ENCODE measurements around the gene KCNH3. TPM values are rescaled to one million over a fixed set of nuclear protein-coding genes. Genes with fewer than 3 reads are reported as not detected.

KCNH3 gene
- total RNA-seq, 1 donor from 2014 or later: 0.26 TPM

- DNase-seq (ENCODE audit: low read depth, low spot score): no peak
These were observed 5.3 kb downstream of the KCNH3 start for GRCh38 chr12:49543914-49544815.

GRCh38 chr12:49545815-49546214, 7.0 kb downstream of the KCNH3 start:
- no peak for DNase-seq (ENCODE audit: low read depth, low spot score)

GRCh38 chr12:49546481-49546880, 7.7 kb downstream of the KCNH3 start:
- DNase-seq (ENCODE audit: low read depth, low spot score): no peak

- DNase-seq (ENCODE audit: low read depth, low spot score): no peak
These were observed 8.4 kb downstream of the KCNH3 start for GRCh38 chr12:49547090-49547690.

- DNase-seq (ENCODE audit: low read depth, low spot score): no peak
These were observed 9.6 kb downstream of the KCNH3 start for GRCh38 chr12:49548481-49548821.

GRCh38 chr12:49548822-49549648, 10.2 kb downstream of the KCNH3 start:
- DNase-seq (ENCODE audit: low read depth, low spot score): no peak

GRCh38 chr12:49549735-49550692, 11.2 kb downstream of the KCNH3 start:
- no peak for DNase-seq (ENCODE audit: low read depth, low spot score)

GRCh38 chr12:49550693-49551252, 11.9 kb downstream of the KCNH3 start:
- DNase-seq (ENCODE audit: low read depth, low spot score): no peak

- no peak for DNase-seq (ENCODE audit: low read depth, low spot score)
These were observed 13.2 kb downstream of the KCNH3 start for GRCh38 chr12:49552014-49552413.

- no peak for DNase-seq (ENCODE audit: low read depth, low spot score)
These were observed 13.6 kb downstream of the KCNH3 start for GRCh38 chr12:49552425-49552824.

- DNase-seq (ENCODE audit: low read depth, low spot score): no peak
These were observed 14.1 kb downstream of the KCNH3 start for GRCh38 chr12:49552899-49553298.

GRCh38 chr12:49553512-49554088, 14.8 kb downstream of the KCNH3 start:
- no peak for DNase-seq (ENCODE audit: low read depth, low spot score)

- DNase-seq (ENCODE audit: low read depth, low spot score): no peak
These were observed 15.4 kb downstream of the KCNH3 start for GRCh38 chr12:49554266-49554665.

GRCh38 chr12:49555631-49556390, 17.0 kb downstream of the KCNH3 start:
- no peak for DNase-seq (ENCODE audit: low read depth, low spot score)

- no peak for DNase-seq (ENCODE audit: low read depth, low spot score)
These were observed 17.8 kb downstream of the KCNH3 start for GRCh38 chr12:49556391-49557186.

- DNase-seq (ENCODE audit: low read depth, low spot score): no peak
These were observed 18.5 kb downstream of the KCNH3 start for GRCh38 chr12:49557187-49557916.

GRCh38 chr12:49557917-49558215, 19.0 kb downstream of the KCNH3 start:
- DNase-seq (ENCODE audit: low read depth, low spot score): no peak

- no peak for DNase-seq (ENCODE audit: low read depth, low spot score)
These were observed 19.7 kb downstream of the KCNH3 start for GRCh38 chr12:49558526-49558925.
